ENCODE results near the gene KRT3.
"Not testable (repeated sequence)": the region's sequence is repeated elsewhere in the genome, so short reads cannot be mapped to it uniquely, and the experiment has no call there.

Gene KRT3

DNA sequence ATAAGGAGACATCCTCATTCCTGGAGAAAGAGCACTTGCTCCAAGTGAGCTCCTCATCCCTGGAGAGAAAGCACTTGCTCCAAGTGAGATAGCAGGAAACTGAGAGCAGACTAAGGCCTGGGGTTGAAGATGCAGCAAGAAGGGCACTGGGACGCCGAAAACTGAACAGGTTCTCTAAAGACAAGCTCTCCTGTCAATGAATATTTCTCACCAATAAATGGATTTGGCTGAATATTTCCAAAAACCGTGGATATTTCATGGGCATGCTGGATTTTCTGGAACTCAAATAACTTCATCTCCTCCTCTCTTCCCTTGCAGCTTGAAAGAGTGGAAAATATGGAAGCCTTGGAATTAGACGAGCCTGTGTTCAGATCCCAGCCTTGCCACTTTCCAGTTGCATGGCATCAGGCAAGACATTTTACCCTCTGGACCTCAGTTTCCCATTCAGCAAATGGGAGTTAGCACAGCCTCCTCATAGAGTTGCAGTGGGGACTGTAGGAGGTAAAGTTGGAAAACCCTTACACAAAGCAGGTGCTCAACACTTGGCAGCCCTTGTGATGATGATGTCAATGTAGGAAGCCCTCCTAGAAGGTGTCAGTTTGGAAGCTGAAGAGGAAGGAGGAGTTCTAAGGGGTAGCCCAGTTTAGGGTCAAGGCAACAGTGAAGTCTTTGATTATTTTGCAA lies 14.4 kb downstream of the KRT3 start:
- no peak for DNase-seq (ENCODE audit: low read depth in 2 of 2)

DNA sequence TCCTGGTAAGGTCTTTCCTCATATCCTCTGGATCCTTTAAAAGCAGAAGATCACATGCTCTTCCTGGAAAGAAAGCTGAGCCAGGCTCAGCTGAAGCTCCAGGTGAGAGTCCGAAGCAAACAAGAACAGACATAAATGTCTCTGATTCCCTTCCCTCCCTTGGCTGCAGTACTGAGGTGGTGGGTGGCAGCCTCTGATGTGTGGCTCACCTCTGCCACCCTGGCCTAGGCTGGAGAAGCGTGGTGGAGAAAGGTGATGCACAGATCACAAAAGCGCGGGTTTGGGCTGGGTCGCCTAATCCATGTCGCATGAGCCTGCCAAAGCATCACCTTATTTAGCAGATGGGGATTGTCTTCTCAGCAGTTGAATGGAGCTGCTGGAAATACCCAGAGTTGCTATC lies 16.0 kb downstream of the KRT3 start:
- no peak for DNase-seq (ENCODE audit: low read depth in 2 of 2)

DNA sequence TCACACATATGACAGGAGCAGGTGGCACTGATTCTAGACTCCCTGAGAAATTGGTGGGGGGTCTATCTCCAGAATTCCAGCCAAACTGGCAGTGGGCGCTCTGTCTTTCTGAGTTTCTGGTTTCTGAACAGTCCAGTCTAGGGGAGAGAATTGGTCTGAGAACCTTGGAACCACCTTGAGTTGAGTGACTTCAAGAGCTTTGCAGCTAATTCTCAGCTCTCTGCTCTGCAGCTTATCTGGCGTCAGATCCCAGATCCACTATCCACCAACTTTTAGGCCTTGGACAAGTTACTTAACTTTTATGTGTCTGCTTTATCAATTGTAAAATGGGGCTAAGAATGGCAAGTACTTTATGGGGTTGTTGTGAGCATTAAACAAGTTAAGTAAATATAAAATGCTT lies 17.1 kb downstream of the KRT3 start:
- no peak for DNase-seq (ENCODE audit: low read depth in 2 of 2)

DNA sequence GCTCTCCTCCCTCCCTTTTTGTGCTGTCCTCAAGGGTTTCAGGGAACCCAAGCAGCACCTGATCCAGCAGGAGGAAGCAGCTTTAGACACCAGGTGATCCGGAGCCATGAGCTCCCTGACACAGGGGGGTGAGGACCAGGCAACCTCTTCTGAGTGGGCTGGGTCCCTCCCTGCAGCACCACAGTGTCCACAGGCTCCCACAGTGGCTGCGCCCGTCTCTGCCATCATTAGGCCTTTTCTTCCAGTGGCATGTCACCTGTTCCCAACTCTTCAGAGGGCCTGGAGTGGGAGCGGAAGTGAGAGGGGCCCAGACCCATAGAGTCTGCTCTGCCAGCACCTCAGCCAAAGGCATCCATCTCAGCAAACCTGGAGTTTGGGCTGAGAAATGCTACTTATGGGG lies 18.4 kb downstream of the KRT3 start:
- no peak for DNase-seq (ENCODE audit: low read depth in 2 of 2)

DNA sequence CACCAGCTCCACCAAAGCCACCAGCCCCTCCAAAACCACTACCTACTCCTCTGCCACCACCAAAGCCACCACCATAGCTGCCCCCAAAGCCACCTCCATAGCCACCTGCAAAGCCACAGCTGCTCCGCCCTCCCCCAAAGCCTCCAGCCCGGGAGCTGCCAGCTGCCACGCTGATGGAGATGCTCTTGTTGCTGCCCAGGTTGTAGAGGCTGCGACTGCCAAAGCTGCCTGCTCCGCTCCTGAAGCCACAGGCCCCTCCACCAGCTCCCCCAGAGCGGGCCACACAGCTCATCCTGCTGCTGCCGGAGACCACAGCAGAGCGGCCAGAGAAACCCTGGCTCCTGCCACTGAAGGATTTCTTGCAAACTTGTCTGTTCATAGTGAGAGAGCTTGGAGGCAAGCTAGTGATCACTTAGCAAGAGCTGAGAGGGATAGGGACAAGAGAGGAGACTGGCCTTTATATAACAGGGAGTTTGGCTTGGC lies 19.0 kb downstream of the KRT3 start, which contains the start of gene KRT76:
Gene KRT76 (minus strand): TSS at position 433 of the 483 bp plus-strand sequence. CDS start 54 bp downstream, at position 379.
- DNase-seq (ENCODE audit: low read depth in 2 of 2), result no peak

DNA sequence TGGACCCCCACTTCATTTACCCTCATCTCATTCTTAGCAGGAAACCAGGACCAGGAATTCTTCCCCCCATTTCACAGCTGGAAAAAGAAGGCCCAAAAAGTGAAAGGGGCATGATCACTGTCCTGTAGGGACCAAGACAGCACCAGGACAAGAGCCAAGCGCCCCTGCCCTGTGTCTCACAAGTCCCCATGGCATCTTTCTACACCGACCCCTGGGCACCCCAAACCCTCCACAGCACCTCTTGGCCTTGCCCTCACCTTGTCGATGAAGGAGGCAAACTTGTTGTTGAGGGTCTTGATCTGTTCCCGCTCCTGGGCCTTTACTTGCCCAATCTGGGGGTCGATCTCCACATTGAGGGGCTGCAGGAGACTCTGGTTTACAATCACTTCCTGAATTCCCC lies 19.5 kb downstream of the KRT3 start:
- DNase-seq (ENCODE audit: low read depth in 2 of 2), result no peak

DNA sequence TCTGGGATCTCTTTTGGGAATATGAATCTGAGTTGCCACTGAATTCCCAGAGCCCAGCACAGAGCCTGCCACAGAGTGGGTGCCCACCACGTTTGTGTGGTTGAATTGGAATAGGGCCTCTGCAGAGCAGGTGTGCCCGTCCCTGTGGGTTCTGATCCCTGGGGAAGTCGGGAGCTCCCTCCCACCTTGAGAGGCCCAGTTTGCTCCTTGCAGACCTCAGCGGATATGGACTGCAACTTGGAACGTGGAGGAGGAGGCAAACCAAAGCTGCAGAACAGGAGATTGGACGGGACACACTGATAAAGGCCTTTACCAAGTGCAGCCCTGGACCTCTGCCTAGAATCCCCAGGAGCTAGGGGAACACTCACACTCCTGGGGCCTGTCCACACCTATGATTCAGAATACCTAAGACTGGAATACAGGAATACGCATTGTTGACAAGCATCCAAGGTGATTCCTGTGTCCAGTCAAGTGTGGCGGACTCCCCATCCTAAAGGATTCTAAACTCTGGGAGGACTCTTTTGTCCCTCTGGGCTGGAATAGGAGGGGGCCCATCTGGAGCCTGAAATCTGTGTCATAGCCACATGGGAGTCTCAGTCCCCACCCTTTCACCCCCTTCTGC lies 21.2 kb downstream of the KRT3 start:
- no peak for DNase-seq (ENCODE audit: low read depth in 2 of 2)

DNA sequence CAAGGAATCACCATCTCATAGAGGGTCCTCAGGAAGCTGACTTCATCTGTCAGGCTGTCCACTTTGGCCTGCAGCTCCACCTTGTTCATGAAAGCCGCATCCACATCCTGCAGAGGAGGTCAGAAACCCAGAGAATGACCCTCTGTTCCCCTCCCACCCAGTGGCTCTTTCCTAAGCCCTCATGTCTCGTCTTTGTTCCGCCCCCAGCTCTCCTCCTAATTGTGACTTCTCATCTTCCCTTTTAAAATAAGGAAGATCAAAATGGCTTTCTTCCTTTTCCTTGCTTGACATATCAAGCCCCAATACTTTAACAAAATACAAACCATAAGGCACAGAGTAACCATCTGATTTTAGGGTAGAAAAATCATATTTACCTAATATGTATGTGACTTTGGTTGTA lies 23.1 kb downstream of the KRT3 start:
- no peak for DNase-seq (ENCODE audit: low read depth in 2 of 2)

DNA sequence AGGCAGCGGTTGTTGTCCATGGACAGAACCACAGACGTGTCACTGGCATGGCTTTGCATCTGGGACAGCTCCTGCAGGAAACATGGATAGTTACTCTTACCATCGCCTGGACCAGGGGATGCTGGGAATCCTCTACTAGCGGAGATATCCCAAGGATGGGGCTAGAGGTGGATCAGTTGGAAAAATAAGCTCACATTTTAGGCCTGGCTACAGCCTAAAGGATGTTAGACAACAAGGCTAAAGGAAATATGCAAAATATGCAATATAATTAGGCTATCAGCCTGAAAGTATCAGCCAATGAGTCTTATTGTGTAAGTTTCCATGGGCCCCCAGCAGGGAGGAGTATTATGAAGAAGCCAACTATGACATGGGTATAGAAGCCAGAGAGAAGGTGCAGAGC lies 23.7 kb downstream of the KRT3 start:
- no peak for DNase-seq (ENCODE audit: low read depth in 2 of 2)

DNA sequence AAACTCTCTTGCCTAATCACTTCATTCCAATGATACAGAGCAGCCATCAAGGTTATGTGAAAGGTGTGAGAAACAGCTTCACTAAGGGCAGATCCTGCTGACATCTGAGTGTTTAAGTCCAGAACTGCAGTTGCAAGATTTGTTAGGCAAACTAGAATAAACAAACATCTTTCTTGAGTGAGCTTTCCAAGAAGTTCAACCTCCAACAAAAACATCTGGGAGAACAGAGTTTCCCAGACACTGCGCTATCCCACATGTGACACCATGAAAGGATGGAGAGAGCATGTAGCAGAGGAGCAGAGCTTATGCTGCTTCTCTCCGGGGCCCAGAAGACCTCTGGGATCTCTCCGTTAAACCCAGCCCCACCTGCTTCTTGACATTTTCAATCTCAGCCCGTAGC lies 24.4 kb downstream of the KRT3 start:
- DNase-seq (ENCODE audit: low read depth in 2 of 2), result no peak

DNA sequence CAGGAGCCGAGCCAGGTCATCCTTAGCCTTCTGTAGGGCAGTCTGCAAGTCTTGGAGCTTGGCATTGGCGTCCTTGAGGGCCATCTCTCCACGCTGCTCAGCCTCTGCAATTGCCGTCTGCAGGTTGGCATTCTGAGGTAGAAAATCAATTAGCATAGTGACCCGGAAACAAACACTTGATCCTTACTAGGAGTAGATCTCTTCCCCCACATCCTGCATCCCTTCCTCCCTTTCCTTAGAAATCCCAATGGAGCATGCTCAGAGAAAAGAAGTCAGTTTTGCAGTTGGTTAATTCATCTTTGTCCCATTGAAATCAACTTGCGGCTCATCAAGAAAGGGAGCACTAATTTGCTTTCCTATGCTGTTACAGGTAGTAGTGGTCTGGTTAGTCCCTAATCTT lies 24.8 kb downstream of the KRT3 start:
- no peak for DNase-seq (ENCODE audit: low read depth in 2 of 2)

DNA sequence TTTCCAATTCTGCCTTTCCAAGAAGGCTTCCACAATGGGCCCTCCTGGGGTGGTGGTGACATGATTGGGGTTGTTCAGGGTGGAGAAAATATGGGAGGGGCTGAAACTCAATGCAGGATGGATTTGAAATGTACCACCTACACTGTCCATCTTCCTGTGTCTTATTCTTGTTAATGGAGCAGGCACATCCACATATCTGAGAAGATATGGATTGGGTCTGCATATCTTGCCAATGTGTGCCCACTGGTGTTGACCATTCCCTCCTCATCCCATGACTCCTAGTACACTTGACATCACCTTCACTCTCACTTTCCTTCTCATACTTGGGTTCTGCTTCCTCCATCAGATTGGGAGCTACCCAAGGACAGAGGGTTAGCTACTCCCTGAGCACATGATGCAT lies 26.0 kb downstream of the KRT3 start:
- no peak for DNase-seq (ENCODE audit: low read depth in 2 of 2)

DNA sequence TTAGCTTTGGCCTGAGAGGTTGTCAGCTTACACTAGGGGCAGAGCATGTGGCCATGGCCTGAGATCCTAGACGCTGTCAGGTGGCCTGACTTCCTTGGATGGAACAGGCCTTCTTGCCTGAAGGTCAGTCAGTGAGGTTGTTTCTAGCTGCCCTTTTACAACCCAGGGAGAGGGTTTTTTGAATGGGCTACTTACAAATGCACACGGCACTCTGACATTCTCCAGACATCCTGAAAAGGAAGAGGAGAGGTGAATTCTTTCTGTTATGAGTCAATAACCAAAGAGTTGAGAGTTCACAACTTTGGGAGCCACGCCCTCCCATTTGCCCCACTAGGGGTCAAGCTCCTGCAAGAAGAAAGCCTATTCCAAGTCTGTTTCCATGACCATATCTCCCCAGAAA lies 26.6 kb downstream of the KRT3 start:
- no peak for DNase-seq (ENCODE audit: low read depth in 2 of 2)

DNA sequence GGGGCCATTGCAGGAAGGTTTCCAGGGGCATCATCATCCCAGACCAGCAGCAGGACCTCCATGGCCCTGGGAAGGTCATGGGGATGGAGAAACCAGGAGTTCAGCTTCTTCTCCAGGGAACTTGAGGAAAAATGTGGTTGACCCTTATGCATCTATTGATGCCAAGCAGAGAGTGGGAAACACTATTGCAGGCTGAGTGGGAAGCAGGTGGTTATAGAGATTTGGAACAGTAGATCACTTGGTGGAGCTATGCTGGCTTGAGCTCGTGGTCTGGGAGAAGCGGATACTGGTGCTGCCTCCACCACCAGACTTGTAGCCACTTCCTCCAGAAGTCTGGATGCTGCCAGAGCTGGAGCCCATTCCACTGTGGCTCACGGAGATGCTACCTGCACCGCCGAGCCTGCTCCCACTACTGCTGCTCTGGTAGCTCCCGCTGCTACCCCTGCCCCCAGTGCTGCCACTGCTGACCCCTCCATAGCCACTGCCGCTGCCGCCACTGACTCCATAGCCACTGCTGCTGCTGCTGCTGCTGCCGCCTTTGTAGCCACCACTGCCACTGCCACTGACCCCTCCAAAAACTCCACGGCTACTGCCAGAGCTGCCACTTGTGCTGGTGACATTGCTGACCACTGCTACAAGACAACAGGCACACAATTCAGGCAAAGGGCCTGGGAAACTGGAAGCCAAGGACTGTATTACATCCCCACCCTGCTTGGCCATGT lies 27.3 kb downstream of the KRT3 start:
- no peak for DNase-seq (ENCODE audit: low read depth in 2 of 2)

DNA sequence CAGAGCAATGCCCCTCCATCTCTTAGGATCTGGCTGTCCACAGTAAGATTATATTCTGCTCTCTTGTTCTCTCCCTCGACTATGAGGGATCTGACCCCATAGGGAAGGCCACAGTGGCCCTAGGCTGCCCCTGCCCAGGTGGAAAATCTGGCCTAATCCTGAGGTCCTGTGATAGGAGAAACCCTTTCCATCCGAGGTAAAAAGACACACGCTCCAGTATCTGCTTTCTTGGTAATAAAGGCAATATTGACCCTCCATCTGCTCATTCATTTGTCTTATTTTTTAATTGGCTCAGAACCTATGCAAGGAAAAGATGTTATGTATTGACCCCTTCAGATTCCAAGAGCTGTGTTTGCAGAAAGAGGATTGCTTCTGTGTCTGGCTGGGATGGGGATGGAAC lies 28.5 kb downstream of the KRT3 start:
- DNase-seq (ENCODE audit: low read depth in 2 of 2), result no peak

DNA sequence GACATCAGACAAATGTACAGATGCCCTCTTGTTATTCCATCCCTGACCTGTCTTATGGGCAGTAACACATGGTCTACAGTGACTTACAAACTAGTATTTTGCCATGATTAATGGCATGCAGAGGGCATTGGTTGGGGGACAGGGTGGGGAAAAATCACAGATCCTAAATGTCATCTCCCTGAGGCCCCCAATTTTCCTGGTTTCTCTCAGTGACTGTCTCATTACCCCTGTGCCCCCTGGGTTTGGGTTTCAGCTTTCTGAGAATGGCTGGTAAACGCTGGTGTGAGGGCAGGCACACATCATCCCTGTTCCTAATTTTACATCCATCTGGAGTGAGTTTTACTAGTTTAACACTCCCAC lies 28.9 kb downstream of the KRT3 start:
- no peak for DNase-seq (ENCODE audit: low read depth in 2 of 2)

DNA sequence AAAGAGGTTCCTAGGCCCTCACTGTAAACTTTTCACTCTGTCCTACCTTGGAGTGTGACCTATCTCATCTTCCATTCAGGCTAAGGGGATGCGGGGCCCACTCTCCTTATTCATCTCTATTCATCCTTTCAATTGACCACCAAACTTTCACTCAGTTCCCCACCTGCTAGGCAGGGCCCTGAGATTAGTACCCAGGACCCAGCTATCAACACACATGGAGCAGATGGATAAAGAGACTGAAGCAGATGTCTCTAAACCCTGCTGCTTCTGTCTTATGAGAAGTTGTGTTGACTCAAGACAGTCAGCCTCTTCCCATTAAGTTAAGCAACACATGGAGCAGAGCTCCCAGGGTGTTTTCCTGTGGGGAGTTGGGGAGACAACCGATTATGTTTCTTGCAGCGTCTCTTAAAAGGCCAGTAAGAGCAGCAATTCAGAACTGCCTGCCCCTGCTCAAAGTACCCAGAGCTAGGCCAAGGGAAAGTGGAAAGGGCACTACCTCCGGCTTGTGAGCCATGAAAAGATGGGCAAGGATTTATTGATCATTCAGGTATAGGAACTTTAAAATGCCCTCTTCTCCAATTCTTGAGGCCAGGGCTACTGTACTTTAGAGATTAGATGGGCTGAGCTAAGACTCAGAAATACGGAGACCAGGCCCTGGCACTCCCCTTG lies 29.4 kb downstream of the KRT3 start:
- no peak for DNase-seq (ENCODE audit: low read depth in 2 of 2)

DNA sequence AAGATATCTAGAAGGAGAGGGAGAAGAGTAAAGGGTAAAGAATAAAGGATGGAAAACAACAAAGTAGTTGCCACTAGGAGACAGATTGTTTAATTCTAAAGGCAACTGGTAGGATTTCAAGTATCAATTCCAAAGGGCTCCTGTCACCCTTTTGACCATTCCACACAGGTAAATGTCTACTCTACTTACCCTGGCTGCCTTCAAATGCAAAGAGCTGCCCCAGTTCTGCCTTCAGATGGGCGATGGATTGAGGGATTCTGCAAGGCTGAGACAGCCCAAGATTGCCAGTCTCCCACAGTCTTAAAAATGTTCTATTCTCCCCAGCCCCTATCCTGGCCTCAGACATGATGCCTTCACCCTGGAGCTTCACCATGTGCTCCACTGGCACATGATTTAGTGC lies 30.2 kb downstream of the KRT3 start:
- no peak for DNase-seq (ENCODE audit: low read depth in 2 of 2)

DNA sequence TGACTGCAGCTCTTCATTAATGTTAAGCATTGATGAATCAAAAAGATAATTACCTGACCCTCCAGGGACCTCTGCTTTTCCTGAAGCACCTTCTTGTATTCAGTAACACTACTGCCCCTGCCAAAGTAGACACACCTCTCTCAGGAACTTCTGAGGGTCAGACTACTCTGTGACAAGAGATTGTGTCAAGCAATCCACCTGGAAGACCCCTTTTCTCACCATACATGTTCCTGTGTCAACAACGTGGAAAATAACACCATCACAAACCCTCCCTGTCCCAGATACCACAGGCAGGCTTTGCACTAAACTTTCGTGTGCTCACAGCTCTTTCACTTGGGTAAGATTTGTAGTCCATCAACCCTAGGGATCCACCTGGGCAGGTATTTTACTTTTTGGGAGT lies 31.9 kb downstream of the KRT3 start:
- DNase-seq (ENCODE audit: low read depth in 2 of 2), result no peak

DNA sequence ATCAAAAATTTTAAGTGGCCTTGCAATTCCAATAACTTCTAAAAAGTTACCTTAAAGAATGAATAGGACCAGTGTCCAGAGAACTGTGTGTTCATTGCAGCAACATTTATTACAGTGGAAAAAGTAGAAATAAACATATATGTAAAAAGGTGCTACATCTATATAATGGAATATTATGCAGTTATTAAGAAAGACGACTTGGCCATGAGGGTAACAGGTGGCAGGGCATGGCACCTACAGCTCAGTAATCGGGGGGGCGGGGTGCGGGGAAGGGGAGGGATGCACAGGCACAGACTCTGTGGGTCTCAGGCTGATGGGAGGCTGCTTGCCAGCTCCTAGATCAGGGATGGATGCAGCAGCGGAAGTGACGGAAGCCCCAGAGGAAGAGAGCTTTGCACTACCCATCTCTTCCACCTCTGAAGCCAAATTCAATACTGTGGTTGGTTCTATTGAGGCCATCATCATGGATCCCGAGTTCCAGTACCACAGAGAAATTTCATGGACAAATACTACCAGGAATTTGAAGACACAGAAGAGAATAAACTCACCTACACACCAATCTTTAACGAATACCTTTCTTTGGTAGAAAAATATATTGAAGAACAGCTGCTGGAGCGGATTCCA lies 32.8 kb downstream of the KRT3 start:
- DNase-seq (ENCODE audit: low read depth in 2 of 2), result no peak

DNA sequence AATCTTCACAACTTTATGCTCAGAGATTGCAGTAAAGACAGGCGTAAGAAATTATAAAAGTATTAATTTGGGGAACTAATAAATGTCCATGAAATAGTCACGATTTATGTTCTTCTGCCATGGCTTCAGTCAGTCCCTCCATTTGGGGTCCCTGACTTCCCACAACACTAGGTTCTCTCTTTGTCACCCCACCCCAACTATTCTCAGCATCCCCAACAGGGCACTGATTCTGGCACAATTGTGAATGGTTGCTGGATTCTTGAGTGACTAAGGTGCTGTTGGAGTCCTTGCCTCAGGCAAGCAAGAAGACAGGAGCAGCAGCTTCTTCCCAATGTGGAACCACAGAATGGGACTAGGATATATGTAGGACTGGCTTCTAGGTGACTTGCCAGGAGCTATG lies 34.1 kb downstream of the KRT3 start:
- no peak for DNase-seq (ENCODE audit: low read depth in 2 of 2)

DNA sequence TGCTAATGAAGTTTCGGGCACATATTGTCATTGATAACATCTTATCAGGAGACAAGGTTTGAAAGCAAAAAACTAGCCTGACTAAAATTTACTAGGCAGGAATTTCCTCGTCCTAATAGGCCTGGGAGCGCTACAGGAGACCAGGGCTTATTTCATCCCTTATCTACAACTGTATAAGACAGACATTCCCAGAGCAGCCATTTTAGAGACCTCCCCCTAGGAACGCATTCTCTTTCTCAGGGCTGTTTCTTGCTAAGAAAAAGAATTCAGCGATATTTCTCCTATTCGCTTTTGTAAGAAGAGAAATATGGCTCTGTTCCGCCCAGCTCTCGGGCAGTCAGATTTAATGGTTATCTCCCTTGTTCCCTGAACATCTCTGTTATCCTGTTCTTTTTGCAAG lies 34.7 kb downstream of the KRT3 start:
- DNase-seq (ENCODE audit: low read depth in 2 of 2), result not testable (repeated sequence)
